Epithelial cell of prostate (primary cell): ENCODE data around the gene SLC22A23.

Source experiments
- DNase-seq: peaks from one replicate; pipeline ENCODE4 v3.0.0-alpha.2; 2011; ENCODE audit warnings: low read depth, low spot score
- H3K27ac ChIP-seq: fragments of 450-650 bp; 2 replicates; pipeline ENCODE4 v1.5.1; 2017; ENCODE audit warnings: mild to moderate bottlenecking

SLC22A23 gene

GRCh38 chr6:3312604-3313231 is 144.1 kb downstream of the SLC22A23 start:
- no peak overlapping the region for H3K27ac ChIP-seq
- DNase-seq = no peak

DNA sequence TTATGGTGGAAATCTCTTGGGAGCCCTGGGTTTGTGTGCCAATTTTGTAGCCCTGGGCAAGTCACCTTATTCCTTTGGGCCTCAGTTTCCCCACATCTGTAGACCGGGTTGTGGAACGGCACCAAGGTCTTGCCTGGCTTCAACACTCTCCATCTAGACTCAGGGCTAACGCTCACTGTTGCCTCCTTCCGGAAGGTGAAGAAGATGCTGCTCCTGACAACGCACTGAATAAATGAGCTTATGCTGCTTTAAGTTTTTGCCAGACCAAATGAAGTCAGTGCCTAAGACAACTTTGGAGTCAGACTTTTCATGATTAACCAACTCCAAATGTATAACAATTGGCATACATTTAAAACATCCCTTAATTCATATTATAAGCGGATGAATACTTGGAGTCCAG is 145.0 kb downstream of the SLC22A23 start:
- DNase-seq = no peak
- no peak overlapping the region for H3K27ac ChIP-seq

GRCh38 chr6:3310703-3311102 is 146.1 kb downstream of the SLC22A23 start:
- DNase-seq = peak; percentile 55
- no peak overlapping the region for H3K27ac ChIP-seq

DNA sequence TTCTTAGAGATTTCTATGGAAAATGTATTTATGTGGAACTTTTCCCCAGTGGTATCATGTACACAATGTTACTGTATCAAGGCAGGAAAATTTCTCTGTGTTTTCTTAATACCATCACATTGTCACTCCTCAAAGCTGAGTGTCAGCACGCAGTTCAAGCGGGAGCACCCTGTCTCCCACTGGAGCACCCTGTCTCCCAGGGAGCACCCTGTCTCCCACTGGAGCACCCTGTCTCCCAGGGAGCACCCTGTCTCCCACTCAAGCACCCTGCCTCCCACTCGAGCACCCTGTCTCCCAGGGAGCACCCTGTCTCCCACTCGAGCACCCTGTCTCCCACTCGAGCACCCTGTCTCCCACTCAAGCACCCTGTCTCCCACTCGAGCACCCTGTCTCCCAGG is 146.8 kb downstream of the SLC22A23 start:
- no peak for DNase-seq
- H3K27ac ChIP-seq = no peak overlapping the region

GRCh38 chr6:3309391-3310050 is 147.3 kb downstream of the SLC22A23 start:
- DNase-seq = no peak
- no peak overlapping the region for H3K27ac ChIP-seq

- no peak overlapping the region for H3K27ac ChIP-seq
- DNase-seq = no peak
These were observed 148.7 kb downstream of the SLC22A23 start for GRCh38 chr6:3308106-3308505.

- no peak overlapping the region for H3K27ac ChIP-seq
- no peak for DNase-seq
These were observed 149.4 kb downstream of the SLC22A23 start for GRCh38 chr6:3307436-3307835.

DNA sequence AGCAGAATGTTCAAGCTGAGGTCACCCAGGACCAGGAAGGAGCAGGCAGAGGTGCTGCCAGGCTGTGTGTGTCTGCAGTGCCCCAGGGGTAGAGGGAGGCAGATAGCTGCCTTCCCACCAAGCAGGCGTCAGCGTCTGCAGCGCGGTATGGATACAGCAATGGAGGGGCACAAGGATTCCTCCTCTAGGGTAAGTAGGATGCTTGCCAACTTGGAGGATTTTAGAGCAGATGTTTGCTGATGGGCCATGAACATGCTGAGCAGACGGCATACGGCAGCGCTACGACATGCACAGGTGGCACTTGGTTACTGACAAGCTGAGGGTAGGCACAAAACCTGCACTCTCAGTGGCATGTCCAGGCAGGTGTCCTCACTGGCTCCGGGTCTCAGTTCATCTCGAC is 150.0 kb downstream of the SLC22A23 start:
- no peak for DNase-seq
- H3K27ac ChIP-seq = no peak overlapping the region

- H3K27ac ChIP-seq = no peak overlapping the region
- no peak for DNase-seq
These were observed 151.0 kb downstream of the SLC22A23 start for GRCh38 chr6:3305831-3306230.

DNA sequence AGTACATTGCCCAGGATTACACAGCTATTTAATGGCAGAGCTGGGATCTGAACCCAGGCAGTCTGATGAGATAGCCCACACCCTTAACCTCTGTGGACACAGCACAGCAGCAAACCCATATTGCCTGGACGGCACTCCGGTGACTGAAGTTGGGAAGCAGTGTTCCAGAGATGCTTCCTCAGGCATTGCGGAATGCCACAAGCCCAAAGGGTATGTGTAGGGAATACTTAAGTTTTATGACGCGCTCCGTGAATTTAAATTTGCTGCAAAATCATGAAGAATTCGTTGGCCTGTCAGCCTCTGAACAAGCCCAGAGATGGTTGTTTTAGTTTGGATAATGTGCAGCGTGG is 151.7 kb downstream of the SLC22A23 start:
- DNase-seq = no peak
- no peak overlapping the region for H3K27ac ChIP-seq

- DNase-seq = no peak
- no peak overlapping the region for H3K27ac ChIP-seq
These were observed 152.2 kb downstream of the SLC22A23 start for GRCh38 chr6:3304500-3305215.

- DNase-seq = no peak
- no peak overlapping the region for H3K27ac ChIP-seq
These were observed 152.9 kb downstream of the SLC22A23 start for GRCh38 chr6:3303795-3304411.

DNA sequence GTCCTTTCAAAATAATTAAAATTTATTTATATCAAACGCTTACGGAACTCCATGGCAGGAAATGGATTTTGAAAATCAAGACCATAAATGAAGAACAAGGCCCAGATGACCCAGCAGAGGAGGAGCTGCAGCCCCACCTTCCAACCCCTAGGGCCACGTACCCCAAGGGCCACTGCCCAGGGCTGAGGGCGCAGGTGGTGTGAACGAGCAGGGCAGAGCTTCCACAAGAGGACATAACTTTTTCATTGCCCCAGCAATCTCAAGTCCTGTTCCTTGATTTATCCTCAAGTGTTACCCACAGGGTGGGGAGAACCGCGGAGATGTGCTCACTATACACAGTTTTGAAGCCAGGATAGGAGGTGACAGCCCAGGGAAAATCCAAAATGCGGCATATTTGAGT is 155.3 kb downstream of the SLC22A23 start:
- DNase-seq = no peak

GRCh38 chr6:3299221-3299620 is 157.6 kb downstream of the SLC22A23 start:
- H3K27ac ChIP-seq = no peak overlapping the region
- DNase-seq = no peak

More for the DNA sequence above, 155.3 kb downstream of the SLC22A23 start:
- no peak overlapping the region for H3K27ac ChIP-seq

- DNase-seq = no peak
- no peak overlapping the region for H3K27ac ChIP-seq
These were observed 158.9 kb downstream of the SLC22A23 start for GRCh38 chr6:3297909-3298308.

- H3K27ac ChIP-seq = no peak overlapping the region
- no peak for DNase-seq
These were observed 159.8 kb downstream of the SLC22A23 start for GRCh38 chr6:3297006-3297405.

DNA sequence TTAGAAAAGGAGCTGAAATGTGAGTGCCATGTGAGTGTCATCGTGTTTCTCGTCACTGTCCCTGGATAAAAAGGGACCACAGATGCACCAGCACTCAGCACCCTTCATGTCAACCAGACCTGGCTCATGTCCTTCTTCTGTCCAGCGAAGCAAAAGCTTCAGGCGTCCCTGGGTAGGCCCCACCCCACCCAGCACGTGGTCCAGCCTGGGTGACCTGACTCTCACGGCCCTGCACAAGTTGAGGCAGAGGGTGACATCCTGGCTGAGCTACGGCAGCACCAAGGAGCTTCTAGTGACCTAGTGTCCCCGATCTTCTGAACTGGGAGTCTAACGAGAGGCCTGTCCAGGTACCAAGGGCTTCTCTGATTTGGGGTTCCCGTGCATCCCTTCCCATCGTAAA is 160.3 kb downstream of the SLC22A23 start:
- H3K27ac ChIP-seq = no peak overlapping the region
- DNase-seq = no peak

DNA sequence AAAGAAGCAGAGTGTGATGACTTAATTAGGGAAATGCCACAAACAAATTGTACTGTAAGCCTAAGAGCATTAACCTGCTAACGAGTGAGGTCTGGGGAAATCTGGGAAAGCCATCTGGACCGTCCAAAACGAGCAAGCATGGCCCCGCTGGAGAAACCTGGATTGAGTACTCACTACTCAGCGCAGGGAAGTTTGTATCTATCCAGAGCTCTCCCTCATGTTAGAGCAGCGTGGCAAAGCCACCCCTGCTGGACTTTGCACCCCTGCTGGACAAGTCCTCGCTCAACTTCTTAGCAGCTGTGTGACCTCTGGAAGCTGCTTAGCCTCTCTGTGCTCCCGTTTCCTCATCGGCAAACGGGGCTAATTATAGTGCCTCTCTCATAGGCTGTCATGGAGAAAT is 160.8 kb downstream of the SLC22A23 start:
- no peak for DNase-seq

GRCh38 chr6:3294921-3295871 is 161.7 kb downstream of the SLC22A23 start:
- DNase-seq = no peak
- no peak overlapping the region for H3K27ac ChIP-seq

More for the DNA sequence above, 160.8 kb downstream of the SLC22A23 start:
- H3K27ac ChIP-seq = no peak overlapping the region

- H3K27ac ChIP-seq = no peak overlapping the region
- DNase-seq = no peak
These were observed 162.5 kb downstream of the SLC22A23 start for GRCh38 chr6:3294396-3294795.
